Progenitor cell of endocrine pancreas (in vitro differentiated cells): ENCODE data around the gene FAM241A. TPM values are rescaled to one million over a fixed set of nuclear protein-coding genes. Genes with fewer than 3 reads are reported as not detected.
"Not testable (repeated sequence)": the region's sequence is repeated elsewhere in the genome, so short reads cannot be mapped to it uniquely, and the experiment has no call there.

Experiments
- DNase-seq: peaks from one replicate; pipeline ENCODE4 v3.0.0; 2021; ENCODE audit warnings: low spot score; ENCODE audit not compliant: unreplicated experiment
- H3K27ac Mint-ChIP-seq: 2 replicates; pipeline ENCODE4 v1.8.0; 2021; ENCODE audit warnings: mild to moderate bottlenecking, moderate library complexity, mixed read lengths
- H3K27me3 Mint-ChIP-seq: 2 replicates; pipeline ENCODE4 v1.8.0; 2021; ENCODE audit warnings: mixed read lengths
- H3K36me3 Mint-ChIP-seq: 2 replicates; pipeline ENCODE4 v1.8.0; 2022; ENCODE audit warnings: mixed read lengths; ENCODE audit not compliant: insufficient read depth
- H3K4me1 Mint-ChIP-seq: 2 replicates; pipeline ENCODE4 v1.8.0; 2021; ENCODE audit warnings: low read depth, mixed read lengths
- H3K4me3 Mint-ChIP-seq: 2 replicates; pipeline ENCODE4 v1.8.0; 2021; ENCODE audit warnings: low read depth, mild to moderate bottlenecking, moderate library complexity, mixed read lengths
- H3K9me3 Mint-ChIP-seq: 2 replicates; pipeline ENCODE4 v1.8.0; 2021; ENCODE audit warnings: low read depth, mixed read lengths
- total RNA-seq: library from RNA; stranded (reverse); gene quantifications from 2 replicates; pipeline ENCODE4 v1.2.1, GENCODE V29; 2021
- TF ChIP-seq, protein P1 (sequence below): fragments of 200-600 bp; sonication (generic); IDR thresholded peaks from one replicate; pipeline ENCODE4 v1.5.0; 2021; ENCODE audit warnings: antibody characterized with exemption, mild to moderate bottlenecking; ENCODE audit not compliant: unreplicated experiment

Gene FAM241A
- total RNA-seq, 1 donor from 2014 or later, result 0.22 TPM

DNA sequence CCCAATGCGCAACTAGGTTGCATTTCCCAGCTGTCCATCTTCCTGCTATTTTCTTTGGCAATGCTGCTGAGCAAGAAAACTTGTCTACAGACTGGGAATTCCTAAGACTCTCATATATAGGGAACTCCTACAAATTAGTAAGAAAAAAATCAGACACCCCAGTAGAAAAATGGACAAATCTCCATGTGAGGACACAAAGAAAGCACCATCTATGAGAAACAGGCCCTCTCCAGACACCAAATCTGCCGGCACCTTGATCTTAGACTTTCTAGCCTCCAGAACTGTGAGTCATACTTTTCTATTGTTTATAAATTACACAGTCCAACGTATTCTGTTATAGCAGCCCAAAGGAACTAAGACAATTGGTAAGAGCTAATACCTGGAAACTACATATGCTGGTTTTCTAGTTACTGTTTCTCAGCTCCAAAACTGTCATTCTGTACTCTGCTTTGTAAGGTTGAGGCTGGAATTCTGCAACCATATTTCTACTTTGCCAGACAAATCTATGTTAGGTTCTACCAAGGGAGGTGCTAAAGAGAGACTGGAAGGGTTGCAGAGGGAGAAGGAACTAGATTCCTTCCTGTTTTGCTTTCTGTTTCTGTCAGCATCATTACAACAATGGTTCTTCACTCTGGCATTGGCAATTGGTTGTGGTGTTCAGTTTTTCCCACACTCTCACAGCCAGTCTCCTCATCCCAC lies 35.7 kb upstream of the FAM241A start:
- TF ChIP-seq, protein P1, sequence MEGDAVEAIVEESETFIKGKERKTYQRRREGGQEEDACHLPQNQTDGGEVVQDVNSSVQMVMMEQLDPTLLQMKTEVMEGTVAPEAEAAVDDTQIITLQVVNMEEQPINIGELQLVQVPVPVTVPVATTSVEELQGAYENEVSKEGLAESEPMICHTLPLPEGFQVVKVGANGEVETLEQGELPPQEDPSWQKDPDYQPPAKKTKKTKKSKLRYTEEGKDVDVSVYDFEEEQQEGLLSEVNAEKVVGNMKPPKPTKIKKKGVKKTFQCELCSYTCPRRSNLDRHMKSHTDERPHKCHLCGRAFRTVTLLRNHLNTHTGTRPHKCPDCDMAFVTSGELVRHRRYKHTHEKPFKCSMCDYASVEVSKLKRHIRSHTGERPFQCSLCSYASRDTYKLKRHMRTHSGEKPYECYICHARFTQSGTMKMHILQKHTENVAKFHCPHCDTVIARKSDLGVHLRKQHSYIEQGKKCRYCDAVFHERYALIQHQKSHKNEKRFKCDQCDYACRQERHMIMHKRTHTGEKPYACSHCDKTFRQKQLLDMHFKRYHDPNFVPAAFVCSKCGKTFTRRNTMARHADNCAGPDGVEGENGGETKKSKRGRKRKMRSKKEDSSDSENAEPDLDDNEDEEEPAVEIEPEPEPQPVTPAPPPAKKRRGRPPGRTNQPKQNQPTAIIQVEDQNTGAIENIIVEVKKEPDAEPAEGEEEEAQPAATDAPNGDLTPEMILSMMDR, result no peak
- no peak for DNase-seq
- no peaks in the 10 kb centered on the region for H3K36me3 Mint-ChIP-seq
- no peaks in the 10 kb centered on the region for H3K9me3 Mint-ChIP-seq
- H3K27me3 Mint-ChIP-seq, result no peaks in the 10 kb centered on the region
- H3K4me3 Mint-ChIP-seq, result no peak overlapping the region
- H3K27ac Mint-ChIP-seq, result no peak overlapping the region
- H3K4me1 Mint-ChIP-seq, result peaks cover 12% of the 10 kb centered on the region

- H3K27me3 Mint-ChIP-seq, result no peaks in the 10 kb centered on the region
Measured at GRCh38 chr4:112110059-112110425, 35.2 kb upstream of the FAM241A start.

GRCh38 chr4:112111306-112111705 lies 33.9 kb upstream of the FAM241A start:
- Mint-ChIP-seq H3K4me1 (peaks cover 12% of the 10 kb centered on the region), H3K27me3 (no peaks in the 10 kb centered on the region), H3K4me3 (no peak overlapping the region), H3K9me3 (no peaks in the 10 kb centered on the region), H3K27ac (no peak overlapping the region), H3K36me3 (no peaks in the 10 kb centered on the region)
- TF ChIP-seq, protein P1, result no peak
- no peak for DNase-seq

More at GRCh38 chr4:112110059-112110425, 35.2 kb upstream of the FAM241A start:
- no peak for DNase-seq
- Mint-ChIP-seq H3K9me3 (no peaks in the 10 kb centered on the region), H3K27ac (no peak overlapping the region), H3K4me3 (no peak overlapping the region), H3K4me1 (peaks cover 12% of the 10 kb centered on the region), H3K36me3 (no peaks in the 10 kb centered on the region)
- TF ChIP-seq, protein P1, result no peak

GRCh38 chr4:112112095-112112494 lies 33.2 kb upstream of the FAM241A start:
- DNase-seq, H3K36me3 Mint-ChIP-seq, H3K27me3 Mint-ChIP-seq, H3K4me3 Mint-ChIP-seq, H3K27ac Mint-ChIP-seq, H3K9me3 Mint-ChIP-seq: not testable (repeated sequence)
- peaks cover 12% of the 10 kb centered on the region for H3K4me1 Mint-ChIP-seq

DNA sequence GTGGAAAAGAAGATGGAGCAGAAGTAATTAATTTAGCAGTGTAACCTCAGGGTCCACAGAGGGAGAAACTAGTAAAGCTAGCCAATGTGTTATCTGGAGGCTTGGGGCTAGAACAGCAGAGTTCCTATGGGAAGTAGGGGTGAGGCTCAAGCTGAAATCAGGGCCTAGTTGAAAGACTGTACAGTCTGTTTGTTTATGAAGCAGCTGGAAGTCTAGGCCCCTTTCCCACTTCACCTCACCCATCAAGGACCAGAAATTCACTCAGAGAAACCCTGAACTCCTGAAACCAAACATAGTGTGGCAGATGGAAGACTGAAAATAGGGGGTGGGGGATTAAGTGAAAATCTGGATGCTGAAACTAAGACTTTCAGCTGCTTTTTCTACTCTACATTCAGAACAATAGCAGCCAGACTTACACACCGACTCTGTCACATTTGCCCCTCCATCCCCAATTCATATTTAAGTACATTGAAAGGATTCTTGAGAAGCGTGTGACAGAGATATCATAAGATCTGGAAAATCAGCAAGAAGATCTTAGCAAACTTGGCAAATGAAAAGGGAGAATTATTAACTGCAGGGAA lies 32.6 kb upstream of the FAM241A start:
- Mint-ChIP-seq H3K36me3 (no peaks in the 10 kb centered on the region), H3K9me3 (no peaks in the 10 kb centered on the region), H3K4me1 (peaks cover 12% of the 10 kb centered on the region), H3K27me3 (no peaks in the 10 kb centered on the region), H3K4me3 (no peak overlapping the region), H3K27ac (no peak overlapping the region)
- TF ChIP-seq, protein P1, result no peak
- DNase-seq, result no peak

DNA sequence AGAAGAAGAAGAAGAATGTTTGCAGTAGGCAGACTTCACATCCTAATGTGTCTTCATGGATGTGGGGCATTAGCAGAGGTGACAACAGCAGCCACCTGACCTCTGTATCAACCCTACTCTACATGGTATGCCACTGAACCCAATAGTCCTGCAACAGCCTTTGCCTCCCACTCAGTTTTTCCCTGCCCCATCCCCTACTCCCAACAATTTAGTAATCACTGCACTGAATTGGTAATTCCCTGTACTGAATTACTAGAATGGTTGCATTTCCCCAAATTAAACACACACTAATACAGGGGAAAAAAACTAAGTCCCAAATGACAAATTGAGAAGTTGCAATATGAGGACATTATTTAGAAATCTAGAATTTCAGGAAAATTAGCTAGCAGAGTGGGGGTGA lies 31.4 kb upstream of the FAM241A start:
- no peaks in the 10 kb centered on the region for H3K36me3 Mint-ChIP-seq
- no peaks in the 10 kb centered on the region for H3K27me3 Mint-ChIP-seq
- H3K27ac Mint-ChIP-seq, result no peak overlapping the region
- TF ChIP-seq, protein P1, result no peak
- H3K4me3 Mint-ChIP-seq, result no peak overlapping the region
- peaks cover 12% of the 10 kb centered on the region for H3K4me1 Mint-ChIP-seq
- DNase-seq, result no peak
- H3K9me3 Mint-ChIP-seq, result no peaks in the 10 kb centered on the region
